Stimulated activated CD8-positive, alpha-beta memory T cell treated with anti-CD3 and anti-CD28 coated beads, Interleukin-7, amount 100 ng/mL, for 48 hours (primary cell): Measurements from ENCODE around the gene MOBP.

ENCODE experiments used
- DNase-seq, 2 donors: peaks; one replicate each; pipeline ENCODE4 v3.0.0-alpha.2; 2020; ENCODE audit warnings: low read depth in 1 of 2; ENCODE audit errors: extremely low read depth in 1 of 2

Gene MOBP

GRCh38 chr3:39533226-39533625, 65.7 kb downstream of the MOBP start:
- DNase-seq = no peak

GRCh38 chr3:39540162-39540921, 72.9 kb downstream of the MOBP start:
- no peak for DNase-seq

- no peak for DNase-seq
Observed at GRCh38 chr3:39541442-39541841, 74.0 kb downstream of the MOBP start.

GRCh38 chr3:39541917-39542329, 74.4 kb downstream of the MOBP start:
- DNase-seq = no peak

- DNase-seq = no peak
Observed at GRCh38 chr3:39542588-39542988, 75.1 kb downstream of the MOBP start.

- no peak for DNase-seq
Observed at GRCh38 chr3:39548282-39548681, 80.8 kb downstream of the MOBP start.

GRCh38 chr3:39550354-39551051, 83.0 kb downstream of the MOBP start:
- no peak for DNase-seq
